ENCODE results near the gene SKAP2.
A peak's percentile ranks its signal among the peaks of the same experiment; 100 is the strongest.

SKAP2 gene

DNA sequence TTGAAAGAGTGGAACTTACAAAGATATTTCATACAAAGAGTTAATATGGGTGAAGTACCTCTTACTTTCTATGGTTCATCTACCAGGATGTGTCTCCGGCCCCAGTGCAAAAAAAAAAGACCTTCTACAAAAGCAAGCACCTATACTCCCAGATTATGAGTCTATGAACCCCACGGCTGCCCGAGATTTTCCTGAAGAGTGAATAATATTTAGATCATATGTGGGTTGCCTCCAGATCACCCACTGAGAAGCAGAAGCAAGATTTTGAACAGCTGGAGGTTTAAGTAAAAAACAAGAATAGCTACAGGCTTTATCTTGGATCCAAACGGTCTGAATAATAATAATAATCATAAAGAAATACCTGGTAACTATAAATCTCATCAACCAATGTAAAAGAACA lies 207.7 kb downstream of the SKAP2 start:
- intact Hi-C loops (cut with DNase I): no loop called here
- DNase-seq: peak in 12 of 42 donors; percentile 16 to 55 (median 34)

DNA sequence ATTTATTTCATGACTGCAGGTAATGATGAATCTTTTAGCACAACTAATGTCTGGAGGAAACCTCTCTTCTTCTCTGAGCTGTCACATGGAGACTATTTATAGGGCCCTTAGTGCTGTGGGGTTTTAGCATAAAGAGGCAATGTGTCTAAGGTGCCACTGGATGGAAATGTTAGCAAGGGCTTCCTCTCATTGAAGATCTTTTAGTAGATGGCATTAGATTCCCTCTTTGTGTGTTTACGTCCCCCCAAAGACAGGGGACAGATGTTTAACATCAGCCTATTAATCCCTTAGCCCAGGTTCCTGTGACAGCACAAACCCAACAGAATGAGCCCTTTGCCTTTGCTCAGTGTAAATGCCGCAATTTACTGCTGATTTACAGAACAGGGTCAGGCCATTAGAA lies 208.6 kb downstream of the SKAP2 start:
- DNase-seq: peak in 1 of 42 donors; percentile 32
- intact Hi-C loops (cut with DNase I): no loop called here

GRCh38 chr7:26653430-26654399 lies 210.7 kb downstream of the SKAP2 start:
- no peak for DNase-seq
- intact Hi-C loops (cut with DNase I): no loop called here

- intact Hi-C loops (cut with DNase I): no loop called here
- no peak for DNase-seq
These were observed 211.8 kb downstream of the SKAP2 start for GRCh38 chr7:26652401-26653100.

GRCh38 chr7:26650103-26650502 lies 214.3 kb downstream of the SKAP2 start:
- intact Hi-C loops (cut with DNase I): no loop called here
- no peak for DNase-seq

- DNase-seq: no peak
These were observed 215.0 kb downstream of the SKAP2 start for GRCh38 chr7:26649388-26649787.

GRCh38 chr7:26648554-26648953 lies 215.8 kb downstream of the SKAP2 start:
- peak in 1 of 42 donors; percentile 18 for DNase-seq
- intact Hi-C loops (cut with DNase I): no loop called here

More at GRCh38 chr7:26649388-26649787, 215.0 kb downstream of the SKAP2 start:
- intact Hi-C loops (cut with DNase I): no loop called here

GRCh38 chr7:26646336-26647048 lies 217.9 kb downstream of the SKAP2 start:
- intact Hi-C loops (cut with DNase I): no loop called here
- DNase-seq: no peak

GRCh38 chr7:26645121-26645520 lies 219.3 kb downstream of the SKAP2 start:
- intact Hi-C loops (cut with DNase I): no loop called here
- no peak for DNase-seq

- intact Hi-C loops (cut with DNase I): no loop called here
These were observed 222.0 kb downstream of the SKAP2 start for GRCh38 chr7:26642416-26642815.

GRCh38 chr7:26639695-26640094 lies 224.7 kb downstream of the SKAP2 start:
- no peak for DNase-seq
- intact Hi-C loops (cut with DNase I): no loop called here

More at GRCh38 chr7:26642416-26642815, 222.0 kb downstream of the SKAP2 start:
- DNase-seq: no peak

DNA sequence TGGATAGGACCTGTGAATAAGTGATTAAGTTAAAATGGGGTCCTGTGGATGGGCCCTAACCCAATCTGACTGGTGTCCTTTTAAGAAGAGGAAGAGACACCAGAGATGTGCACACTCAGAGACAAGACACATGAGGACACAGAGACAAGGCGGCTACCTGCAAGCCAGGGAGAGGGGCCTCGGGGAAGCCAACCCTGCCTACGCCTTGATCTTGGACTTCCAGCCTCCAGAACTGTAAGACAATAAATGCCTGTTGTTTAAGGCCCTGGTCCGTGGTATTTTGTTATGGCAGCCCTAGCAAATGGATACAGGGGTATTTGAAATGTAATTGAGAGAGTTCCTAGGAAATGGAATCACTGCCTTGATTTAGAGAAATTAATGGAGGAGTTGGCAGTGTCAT lies 225.3 kb downstream of the SKAP2 start:
- DNase-seq: no peak
- intact Hi-C loops (cut with DNase I): no loop called here

- intact Hi-C loops (cut with DNase I): no loop called here
- no peak for DNase-seq
These were observed 226.2 kb downstream of the SKAP2 start for GRCh38 chr7:26638140-26638539.

GRCh38 chr7:26637610-26638009 lies 226.8 kb downstream of the SKAP2 start:
- intact Hi-C loops (cut with DNase I): no loop called here
- DNase-seq: no peak

- intact Hi-C loops (cut with DNase I): no loop called here
- DNase-seq: peak in 1 of 42 donors; percentile 24
These were observed 227.6 kb downstream of the SKAP2 start for GRCh38 chr7:26636808-26637207.

DNA sequence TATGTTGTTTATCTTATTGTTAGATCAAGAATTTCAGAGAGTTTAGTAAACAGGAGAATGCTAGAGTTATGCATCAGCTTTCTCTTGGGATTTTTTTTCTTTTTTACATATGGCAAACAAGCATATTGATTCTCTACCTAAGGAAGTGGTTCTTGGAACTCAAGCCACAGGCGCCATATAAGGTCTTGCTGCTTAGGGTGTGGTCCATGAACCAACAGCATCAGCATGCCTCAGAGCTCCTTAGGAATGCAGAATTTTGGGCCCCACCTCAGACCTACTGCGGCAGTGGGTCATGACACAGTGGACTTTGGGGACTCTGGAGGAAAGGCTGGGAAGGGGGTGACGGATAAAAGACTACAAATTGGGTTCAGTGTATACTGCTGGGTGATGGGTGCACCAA lies 230.8 kb downstream of the SKAP2 start:
- intact Hi-C loops (cut with DNase I): no loop called here

GRCh38 chr7:26631601-26632000 lies 232.8 kb downstream of the SKAP2 start:
- DNase-seq: no peak
- intact Hi-C loops (cut with DNase I): no loop called here

More for the DNA sequence above, 230.8 kb downstream of the SKAP2 start:
- no peak for DNase-seq

GRCh38 chr7:26630941-26631580 lies 233.3 kb downstream of the SKAP2 start:
- DNase-seq: peak in 1 of 42 donors; percentile 15
- intact Hi-C loops (cut with DNase I): no loop called here

DNA sequence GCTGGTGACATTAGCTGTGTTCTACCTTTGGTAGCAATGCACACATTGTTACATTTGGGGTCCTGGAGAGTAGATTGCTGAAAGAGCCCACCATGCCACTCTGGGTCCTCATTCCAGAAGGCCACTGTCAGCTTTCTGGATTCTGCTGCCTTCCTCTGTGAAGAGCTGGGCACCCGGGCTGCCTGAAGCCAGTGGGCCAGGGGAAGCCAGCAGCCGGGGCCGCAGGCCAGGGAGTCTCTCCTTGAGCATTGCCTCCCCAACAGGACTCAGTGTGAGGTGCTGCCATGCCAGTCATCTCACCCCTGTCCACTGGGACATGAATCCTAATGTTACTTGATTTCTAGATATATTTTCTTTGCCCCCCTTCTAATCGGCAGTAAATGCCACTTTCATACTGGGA lies 234.0 kb downstream of the SKAP2 start:
- DNase-seq: no peak
- intact Hi-C loops (cut with DNase I): no loop called here

Data from head of caudate nucleus (tissue), 42 donors.